Dermis blood vessel endothelial cell (primary cell): ENCODE measurements around the gene ZBTB17. TPM values are rescaled to one million over a fixed set of nuclear protein-coding genes. Genes with fewer than 3 reads are reported as not detected.

Experiments used
- DNase-seq: peaks from one replicate; pipeline ENCODE4 v3.0.0; 2010
- total RNA-seq: library from RNA; depleted of rRNA; stranded (reverse); fragments of >200 nt; gene quantifications from 2 replicates; pipeline ENCODE4 v1.2.3, GENCODE V29; 2014

Gene ZBTB17
- total RNA-seq, 1 donor from 2014 or later, result 49.7 TPM

- no peak for DNase-seq
Measured at GRCh38 chr1:15959827-15960446, 16.0 kb downstream of the ZBTB17 start.

- DNase-seq, result no peak
Measured at GRCh38 chr1:15959424-15959823, 16.5 kb downstream of the ZBTB17 start.

GRCh38 chr1:15958793-15959192 is 17.1 kb downstream of the ZBTB17 start:
- peak; percentile 75 for DNase-seq

- DNase-seq, result peak; percentile 56
Measured at GRCh38 chr1:15958111-15958510, 17.8 kb downstream of the ZBTB17 start.

DNA sequence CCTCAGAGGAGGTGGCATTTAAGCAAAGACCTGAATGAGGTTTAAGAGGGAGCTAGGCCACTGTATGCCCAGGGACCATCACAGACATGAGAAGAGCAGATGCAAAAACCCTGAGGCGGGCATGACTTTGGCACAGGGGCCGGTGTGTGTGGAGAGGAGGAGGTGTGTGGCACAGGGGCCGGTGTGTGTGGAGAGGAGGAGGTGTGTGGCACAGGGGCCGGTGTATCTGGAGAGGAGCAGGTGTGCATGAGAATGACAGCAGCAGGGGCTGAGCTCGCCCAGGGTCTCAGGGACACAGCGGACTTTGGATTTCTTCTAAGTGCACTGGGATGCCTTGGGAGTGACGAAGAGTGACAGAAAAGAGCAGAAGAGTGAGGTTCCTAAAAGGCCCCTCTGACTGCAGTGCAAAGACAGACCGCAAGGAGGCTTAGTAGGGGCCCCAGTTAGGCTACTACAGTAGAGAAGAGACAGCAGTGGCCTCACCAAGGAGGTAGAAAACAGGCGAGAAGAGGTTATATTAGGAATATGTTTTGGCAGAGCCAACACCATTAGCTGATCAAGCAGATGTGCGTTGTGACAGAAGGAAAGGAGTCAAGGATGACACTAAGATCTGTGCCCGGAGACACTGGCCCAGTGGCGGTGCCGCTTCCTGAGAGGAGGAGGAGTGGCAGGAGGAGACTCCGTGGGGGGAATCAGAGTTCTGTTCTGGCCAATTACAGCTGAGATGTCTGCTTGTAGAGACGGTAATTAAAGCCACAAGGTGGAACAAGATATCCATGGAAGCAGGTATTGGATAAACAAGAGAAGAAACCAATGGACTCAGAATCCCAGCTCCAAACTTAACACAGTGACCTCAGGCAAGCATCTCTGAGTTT is 18.4 kb downstream of the ZBTB17 start:
- no peak for DNase-seq

GRCh38 chr1:15956150-15956549 is 19.8 kb downstream of the ZBTB17 start:
- DNase-seq, result no peak

- DNase-seq, result no peak
Measured at GRCh38 chr1:15955552-15955951, 20.3 kb downstream of the ZBTB17 start.

DNA sequence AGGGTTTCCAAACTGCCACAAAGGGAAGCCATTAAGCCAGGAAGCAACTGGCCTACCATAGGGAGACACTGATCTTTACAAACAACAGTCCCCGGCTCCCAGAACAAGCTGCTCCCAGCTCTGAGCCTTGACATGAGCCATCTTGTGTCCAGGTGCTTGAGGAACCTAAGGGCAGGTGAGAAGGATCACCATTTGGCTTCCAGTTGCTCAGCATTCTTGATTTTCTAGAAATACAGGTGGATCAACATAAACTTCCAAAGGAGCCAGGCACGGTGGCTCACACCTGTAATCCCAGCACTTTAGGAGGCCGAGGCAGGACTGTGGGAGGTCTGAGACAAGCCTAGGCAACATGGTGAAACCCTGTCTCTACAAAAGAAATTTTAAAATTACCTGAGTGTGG is 21.6 kb downstream of the ZBTB17 start:
- no peak for DNase-seq

GRCh38 chr1:15953791-15954241 is 22.1 kb downstream of the ZBTB17 start:
- DNase-seq, result peak; percentile 56

DNA sequence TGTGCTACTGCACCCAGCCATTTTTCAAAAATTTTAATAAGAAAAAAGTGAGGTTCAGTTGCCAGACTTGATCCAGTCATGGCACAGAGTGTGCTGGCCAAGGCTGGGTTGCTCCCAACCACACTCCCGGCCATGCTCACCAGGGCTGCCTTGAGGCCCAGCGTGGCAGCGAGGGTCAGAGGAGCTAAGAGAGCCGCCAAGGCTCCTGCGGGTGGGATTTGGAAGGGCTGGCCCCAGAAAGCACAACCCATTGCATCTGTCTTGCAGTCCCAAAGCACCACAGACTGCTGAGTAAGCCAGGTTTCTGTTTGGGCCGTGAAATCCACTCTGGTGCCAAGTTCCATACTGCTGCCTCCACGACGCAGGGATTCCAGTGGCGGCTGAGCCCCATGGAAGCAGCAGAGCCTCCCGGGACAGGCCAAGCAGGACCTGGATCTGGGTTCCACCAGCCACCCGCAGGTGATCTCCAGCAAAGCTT is 22.6 kb downstream of the ZBTB17 start:
- DNase-seq, result peak; percentile 47

DNA sequence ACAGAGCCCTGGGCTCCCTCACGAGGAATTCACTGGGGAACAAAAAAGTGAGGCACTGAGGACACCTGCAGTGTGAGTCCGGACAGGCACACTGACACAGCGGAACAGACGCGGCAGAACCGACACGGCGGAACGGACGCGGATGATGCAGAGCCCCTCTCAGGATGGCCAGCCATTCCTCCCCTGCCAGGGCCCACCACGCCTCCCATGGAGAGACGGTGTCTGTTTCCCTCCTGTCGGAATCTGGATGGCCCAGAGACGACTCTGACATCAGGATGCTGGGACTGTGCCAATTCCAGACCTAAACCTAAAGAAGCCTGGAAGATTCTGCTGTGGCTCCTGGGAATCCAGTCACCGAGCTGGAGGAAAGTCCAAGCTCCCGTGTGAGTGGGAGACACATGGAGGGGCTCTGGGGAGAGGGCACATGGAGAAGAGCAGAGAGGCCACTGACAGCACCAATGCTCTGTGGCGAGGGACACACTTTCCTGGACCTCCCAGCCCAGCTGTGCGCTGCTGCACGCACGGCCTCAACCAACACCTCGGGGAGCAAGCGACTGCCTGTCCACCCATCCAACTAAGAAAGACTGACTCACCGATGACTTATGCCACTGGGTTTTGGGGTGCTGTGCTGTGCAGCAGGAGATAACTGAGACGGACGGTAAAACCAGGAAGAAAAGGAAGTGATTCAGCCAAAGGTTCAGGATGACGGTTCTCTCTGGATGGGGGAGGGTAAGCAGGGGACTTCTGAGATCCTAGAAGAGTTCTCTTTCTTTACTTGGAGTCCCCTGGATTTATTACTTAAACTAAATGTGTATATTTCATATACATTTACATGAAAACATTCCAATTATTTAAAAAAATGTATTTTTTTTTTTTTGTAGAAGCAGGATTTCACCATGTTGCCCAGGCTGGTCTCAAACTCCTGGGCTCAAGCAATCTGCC is 23.3 kb downstream of the ZBTB17 start:
- DNase-seq, result peak; percentile 90

- no peak for DNase-seq
Measured at GRCh38 chr1:15951341-15952153, 24.4 kb downstream of the ZBTB17 start.

- peak; percentile 81 for DNase-seq
Measured at GRCh38 chr1:15950763-15951295, 25.1 kb downstream of the ZBTB17 start.

- no peak for DNase-seq
Measured at GRCh38 chr1:15950302-15950701, 25.6 kb downstream of the ZBTB17 start.

GRCh38 chr1:15949453-15950245 is 26.3 kb downstream of the ZBTB17 start:
- peak; percentile 96 for DNase-seq

GRCh38 chr1:15948595-15949452 is 27.1 kb downstream of the ZBTB17 start:
- DNase-seq, result peak; percentile 83

DNA sequence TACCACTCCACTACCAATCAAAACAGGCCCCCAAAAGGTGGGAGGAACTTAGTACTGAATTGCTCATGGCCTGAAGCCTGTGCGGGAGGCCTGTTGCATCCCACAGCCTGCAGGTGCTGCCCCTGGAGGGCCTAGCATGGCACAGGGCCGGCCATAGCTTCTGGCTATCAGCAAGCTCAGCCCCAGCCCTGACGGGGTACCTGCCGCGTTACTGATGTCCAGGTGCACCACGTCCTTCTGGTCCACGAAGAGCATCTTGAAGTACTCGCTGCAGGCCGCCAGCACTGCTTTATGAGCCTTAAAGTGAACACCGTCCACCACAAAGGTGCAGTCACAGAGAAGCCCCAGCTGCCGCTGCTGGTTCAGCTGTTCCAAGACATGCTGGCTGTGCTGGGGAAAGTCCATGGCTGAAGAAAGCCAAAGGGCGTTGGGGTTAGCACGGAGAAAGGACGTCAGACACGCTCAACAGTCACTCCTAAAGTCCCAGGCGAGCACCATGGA is 27.8 kb downstream of the ZBTB17 start:
- no peak for DNase-seq

GRCh38 chr1:15947382-15948090 is 28.4 kb downstream of the ZBTB17 start:
- DNase-seq, result no peak
